ENCODE measurements around the gene OR2A42. TPM values are rescaled to one million over a fixed set of nuclear protein-coding genes. Genes with fewer than 3 reads are reported as not detected.
"Not testable (repeated sequence)": the region's sequence is repeated elsewhere in the genome, so short reads cannot be mapped to it uniquely, and the experiment has no call there.

The OR2A42 gene, protein sequence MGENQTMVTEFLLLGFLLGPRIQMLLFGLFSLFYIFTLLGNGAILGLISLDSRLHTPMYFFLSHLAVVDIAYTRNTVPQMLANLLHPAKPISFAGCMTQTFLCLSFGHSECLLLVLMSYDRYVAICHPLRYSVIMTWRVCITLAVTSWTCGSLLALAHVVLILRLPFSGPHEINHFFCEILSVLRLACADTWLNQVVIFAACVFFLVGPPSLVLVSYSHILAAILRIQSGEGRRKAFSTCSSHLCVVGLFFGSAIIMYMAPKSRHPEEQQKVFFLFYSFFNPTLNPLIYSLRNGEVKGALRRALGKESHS
- not detected for total RNA-seq
- 0.02 TPM for polyA plus RNA-seq
- long read RNA-seq, donor 1: 0 reads
- long read RNA-seq, donor 2: 0 reads
- long read RNA-seq, donor 3: 0 reads
- long read RNA-seq, donor 4: 0 reads
- long read RNA-seq, donor 5: 0 reads
- long read RNA-seq, donor 6, partial matches to known transcripts: 0 of 1 reads
- long read RNA-seq, donor 6, other reads (novel, unspliced or antisense): 0 of 1 reads
- long read RNA-seq, donor 7: 0 reads
- long read RNA-seq, donor 8: 0 reads
- long read RNA-seq, donor 9: 0 reads
- long read RNA-seq, donor 10: 0 reads

DNA sequence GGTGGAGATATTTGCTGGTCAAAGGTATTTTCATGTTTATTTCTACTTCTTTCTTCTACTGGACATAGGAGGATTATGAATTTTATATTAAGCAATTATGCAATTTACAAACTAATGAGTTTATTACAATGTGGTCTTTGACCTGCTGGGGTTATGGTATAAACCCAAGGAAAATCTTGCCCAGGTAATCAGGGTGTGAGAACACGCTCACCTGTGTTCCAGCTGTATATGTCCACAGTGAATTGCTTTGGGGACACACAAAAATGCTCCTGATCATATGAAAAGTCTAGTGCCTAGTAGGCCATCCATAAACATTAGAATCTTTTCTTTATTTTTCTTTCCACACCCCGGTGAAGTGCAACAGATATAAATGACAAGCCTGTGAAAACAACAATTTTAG lies at the start of gene OR2A42:
Gene OR2A42 (minus strand): TSS at position 241 of the 400 bp plus-strand sequence. CDS start 6,762 bp downstream, outside the sequence.
- H3K27ac ChIP-seq (ENCODE audit: low read depth in 1 of 2, low read length in 1 of 2); DNase-seq (ENCODE audit: low read depth in 6 of 9, low spot score in 9 of 9); H3K27me3 ChIP-seq (ENCODE audit: control insufficient read depth in 2 of 2, insufficient read depth in 1 of 2, low read length in 1 of 2); H3K9me3 ChIP-seq (ENCODE audit: control insufficient read depth in 2 of 2, insufficient read depth in 1 of 2, low read length in 1 of 2); H3K36me3 ChIP-seq (ENCODE audit: control insufficient read depth in 2 of 2, insufficient read depth in 2 of 2, low read length in 1 of 2); H3K4me1 ChIP-seq (ENCODE audit: control insufficient read depth in 2 of 2, insufficient read depth in 2 of 2, low read length in 2 of 2); H3K4me3 ChIP-seq (ENCODE audit: low read length in 2 of 2): not testable (repeated sequence)
- WGBS: 100% methylated on average over 1 of the region's 2 CpGs

DNA sequence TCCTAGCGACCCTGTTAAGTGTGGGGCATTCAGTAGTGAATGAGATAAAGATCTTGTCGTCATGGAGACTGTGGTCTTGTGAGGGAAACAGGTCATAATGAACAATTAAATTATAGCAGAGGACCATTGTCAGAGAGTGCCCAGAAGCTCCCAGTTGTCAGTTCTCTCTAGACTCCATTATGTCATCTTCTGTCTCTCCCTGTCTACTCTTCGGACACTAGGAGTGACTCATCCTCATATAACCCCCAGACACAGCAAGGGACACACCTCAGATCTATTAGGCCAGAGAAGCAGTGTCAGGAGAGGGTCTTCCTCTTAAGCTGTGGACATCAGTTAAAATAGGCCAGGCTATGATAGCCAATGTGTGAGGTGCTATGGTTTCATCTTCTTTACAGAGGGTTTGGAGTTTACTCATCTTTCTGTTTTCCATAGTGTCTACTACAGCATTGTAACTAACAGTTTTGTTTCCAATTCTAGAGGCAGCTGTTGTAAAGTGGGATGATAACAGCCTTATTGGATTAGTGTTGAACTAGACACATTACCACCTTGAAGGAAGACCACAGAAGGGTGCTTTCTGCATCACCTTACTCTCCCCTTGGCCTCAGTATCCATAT lies 47.9 kb upstream of the OR2A42 start:
- H3K9me3 ChIP-seq (ENCODE audit: control insufficient read depth in 2 of 2, insufficient read depth in 1 of 2, low read length in 1 of 2); H3K36me3 ChIP-seq (ENCODE audit: control insufficient read depth in 2 of 2, insufficient read depth in 2 of 2, low read length in 1 of 2); H3K27ac ChIP-seq (ENCODE audit: low read depth in 1 of 2, low read length in 1 of 2); H3K27me3 ChIP-seq (ENCODE audit: control insufficient read depth in 2 of 2, insufficient read depth in 1 of 2, low read length in 1 of 2); H3K4me1 ChIP-seq (ENCODE audit: control insufficient read depth in 2 of 2, insufficient read depth in 2 of 2, low read length in 2 of 2); DNase-seq (ENCODE audit: low read depth in 6 of 9, low spot score in 9 of 9); H3K4me3 ChIP-seq (ENCODE audit: low read length in 2 of 2): not testable (repeated sequence)
- WGBS: no CpG with 5 or more reads among the region's 3 CpGs

DNA sequence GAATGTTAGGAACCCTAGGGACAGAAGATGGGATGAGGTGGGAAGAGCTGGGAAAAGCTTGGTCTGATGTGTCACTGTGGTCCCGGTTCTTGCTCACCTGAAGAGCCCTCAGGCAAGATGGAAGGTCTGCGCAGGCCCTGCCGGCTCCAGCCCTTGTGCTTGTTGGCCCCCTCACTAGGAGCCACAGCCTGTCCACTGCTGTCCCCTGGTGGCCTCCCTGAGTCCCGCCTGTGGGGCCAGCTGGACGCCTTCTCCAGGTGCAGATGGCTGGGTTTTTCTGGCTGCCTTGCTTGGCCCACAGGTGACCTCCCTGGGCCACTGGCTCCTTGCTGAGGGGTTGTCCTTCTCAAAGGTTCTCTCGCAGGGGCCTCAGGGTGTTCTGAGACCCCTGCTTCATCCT lies 44.3 kb upstream of the OR2A42 start:
- not testable (repeated sequence) for H3K27ac ChIP-seq (ENCODE audit: low read depth in 1 of 2, low read length in 1 of 2); H3K9me3 ChIP-seq (ENCODE audit: control insufficient read depth in 2 of 2, insufficient read depth in 1 of 2, low read length in 1 of 2); H3K4me1 ChIP-seq (ENCODE audit: control insufficient read depth in 2 of 2, insufficient read depth in 2 of 2, low read length in 2 of 2); H3K27me3 ChIP-seq (ENCODE audit: control insufficient read depth in 2 of 2, insufficient read depth in 1 of 2, low read length in 1 of 2); H3K36me3 ChIP-seq (ENCODE audit: control insufficient read depth in 2 of 2, insufficient read depth in 2 of 2, low read length in 1 of 2); H3K4me3 ChIP-seq (ENCODE audit: low read length in 2 of 2); DNase-seq (ENCODE audit: low read depth in 6 of 9, low spot score in 9 of 9)
- WGBS: no CpG with 5 or more reads among the region's 6 CpGs

DNA sequence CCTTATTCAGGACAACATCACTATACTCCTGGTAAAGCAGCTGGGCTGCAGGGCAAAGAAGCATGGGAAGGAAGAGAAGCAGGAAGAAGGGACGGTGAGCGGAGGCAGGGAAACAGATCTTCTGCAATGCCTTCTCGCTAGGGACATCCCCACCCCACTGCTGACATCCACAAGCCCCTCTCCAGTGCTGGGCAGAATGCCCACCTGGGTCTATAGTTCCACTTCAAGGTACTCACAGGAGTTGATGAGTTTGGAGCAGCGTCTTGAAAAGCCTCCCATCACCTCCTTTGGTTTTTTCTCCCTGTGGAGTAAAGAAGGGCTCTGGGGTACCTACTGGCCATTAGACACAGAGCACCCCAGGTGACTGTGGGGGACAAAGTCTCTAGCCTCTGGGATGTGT lies 43.1 kb upstream of the OR2A42 start:
- H3K27me3 ChIP-seq (ENCODE audit: control insufficient read depth in 2 of 2, insufficient read depth in 1 of 2, low read length in 1 of 2); H3K27ac ChIP-seq (ENCODE audit: low read depth in 1 of 2, low read length in 1 of 2); H3K4me1 ChIP-seq (ENCODE audit: control insufficient read depth in 2 of 2, insufficient read depth in 2 of 2, low read length in 2 of 2); H3K36me3 ChIP-seq (ENCODE audit: control insufficient read depth in 2 of 2, insufficient read depth in 2 of 2, low read length in 1 of 2); H3K9me3 ChIP-seq (ENCODE audit: control insufficient read depth in 2 of 2, insufficient read depth in 1 of 2, low read length in 1 of 2); H3K4me3 ChIP-seq (ENCODE audit: low read length in 2 of 2); DNase-seq (ENCODE audit: low read depth in 6 of 9, low spot score in 9 of 9): not testable (repeated sequence)
- 99% methylated on average over 2 of the region's 4 CpGs for WGBS

DNA sequence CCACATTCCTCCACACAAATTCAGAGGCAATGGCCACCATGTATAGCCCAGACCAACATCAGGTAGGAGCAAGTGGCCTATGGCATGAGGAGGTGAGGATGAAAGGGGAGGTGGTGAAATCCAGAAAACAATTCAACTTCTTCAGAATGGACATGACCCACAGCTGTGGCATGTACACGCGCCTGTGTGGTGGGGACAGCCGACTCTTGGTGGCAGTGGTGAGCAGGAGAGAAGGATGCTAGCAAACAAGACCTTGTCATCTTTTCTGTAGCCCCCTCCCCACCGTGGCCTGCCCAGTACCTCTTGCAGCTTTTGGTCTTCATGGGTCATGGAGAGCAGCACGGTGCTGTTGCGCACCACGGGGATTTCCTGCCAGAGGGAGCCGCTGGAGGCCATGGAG lies 42.6 kb upstream of the OR2A42 start:
- not testable (repeated sequence) for H3K27me3 ChIP-seq (ENCODE audit: control insufficient read depth in 2 of 2, insufficient read depth in 1 of 2, low read length in 1 of 2); H3K27ac ChIP-seq (ENCODE audit: low read depth in 1 of 2, low read length in 1 of 2); DNase-seq (ENCODE audit: low read depth in 6 of 9, low spot score in 9 of 9); H3K4me1 ChIP-seq (ENCODE audit: control insufficient read depth in 2 of 2, insufficient read depth in 2 of 2, low read length in 2 of 2); H3K36me3 ChIP-seq (ENCODE audit: control insufficient read depth in 2 of 2, insufficient read depth in 2 of 2, low read length in 1 of 2); H3K9me3 ChIP-seq (ENCODE audit: control insufficient read depth in 2 of 2, insufficient read depth in 1 of 2, low read length in 1 of 2); H3K4me3 ChIP-seq (ENCODE audit: low read length in 2 of 2)
- WGBS: no CpG with 5 or more reads among the region's 8 CpGs

DNA sequence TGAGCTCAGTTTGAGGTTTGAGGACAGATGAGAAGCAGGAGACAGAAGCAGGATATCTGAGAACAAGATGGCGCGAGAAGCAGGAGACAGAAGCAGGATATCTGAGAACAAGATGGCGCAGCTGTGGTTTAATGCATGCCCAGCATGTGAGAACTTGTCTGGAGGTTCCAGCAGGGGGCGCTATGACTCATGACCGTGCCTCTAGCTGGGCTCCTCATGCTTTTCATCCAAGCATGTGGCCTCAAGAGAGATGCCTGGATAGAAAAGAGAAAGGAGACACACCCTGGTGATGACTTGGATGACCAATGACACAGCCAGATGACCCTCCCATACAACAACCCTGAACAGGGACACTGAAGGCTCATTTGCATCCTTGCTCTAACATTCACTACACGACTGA lies 40.6 kb upstream of the OR2A42 start:
- over 99% methylated on average over 3 of the region's 6 CpGs for WGBS
- not testable (repeated sequence) for DNase-seq (ENCODE audit: low read depth in 6 of 9, low spot score in 9 of 9); H3K27me3 ChIP-seq (ENCODE audit: control insufficient read depth in 2 of 2, insufficient read depth in 1 of 2, low read length in 1 of 2); H3K4me3 ChIP-seq (ENCODE audit: low read length in 2 of 2); H3K9me3 ChIP-seq (ENCODE audit: control insufficient read depth in 2 of 2, insufficient read depth in 1 of 2, low read length in 1 of 2); H3K27ac ChIP-seq (ENCODE audit: low read depth in 1 of 2, low read length in 1 of 2); H3K36me3 ChIP-seq (ENCODE audit: control insufficient read depth in 2 of 2, insufficient read depth in 2 of 2, low read length in 1 of 2); H3K4me1 ChIP-seq (ENCODE audit: control insufficient read depth in 2 of 2, insufficient read depth in 2 of 2, low read length in 2 of 2)

DNA sequence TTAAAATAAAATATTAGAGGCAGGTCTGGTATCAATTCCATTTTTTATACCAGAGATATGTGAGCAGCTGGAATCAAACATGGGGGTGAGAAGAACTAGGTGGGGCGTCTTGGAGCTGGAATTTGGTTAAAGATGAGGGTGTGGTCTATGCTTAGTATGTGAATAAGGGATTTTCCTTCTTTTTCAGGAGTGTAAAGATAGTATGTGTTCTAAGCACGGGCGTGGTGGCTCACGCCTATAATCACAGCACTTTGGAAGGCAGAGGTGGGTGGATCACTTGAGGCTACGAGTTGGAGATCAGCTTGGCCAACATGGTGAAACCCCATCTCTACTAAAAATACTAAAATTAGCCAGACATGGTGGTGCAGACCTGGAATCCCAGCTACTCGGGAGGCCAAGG lies 35.9 kb upstream of the OR2A42 start:
- H3K9me3 ChIP-seq (ENCODE audit: control insufficient read depth in 2 of 2, insufficient read depth in 1 of 2, low read length in 1 of 2); DNase-seq (ENCODE audit: low read depth in 6 of 9, low spot score in 9 of 9); H3K27ac ChIP-seq (ENCODE audit: low read depth in 1 of 2, low read length in 1 of 2); H3K4me1 ChIP-seq (ENCODE audit: control insufficient read depth in 2 of 2, insufficient read depth in 2 of 2, low read length in 2 of 2); H3K4me3 ChIP-seq (ENCODE audit: low read length in 2 of 2); H3K27me3 ChIP-seq (ENCODE audit: control insufficient read depth in 2 of 2, insufficient read depth in 1 of 2, low read length in 1 of 2); H3K36me3 ChIP-seq (ENCODE audit: control insufficient read depth in 2 of 2, insufficient read depth in 2 of 2, low read length in 1 of 2): not testable (repeated sequence)
- WGBS: 99% methylated on average over 4 of the region's 6 CpGs

DNA sequence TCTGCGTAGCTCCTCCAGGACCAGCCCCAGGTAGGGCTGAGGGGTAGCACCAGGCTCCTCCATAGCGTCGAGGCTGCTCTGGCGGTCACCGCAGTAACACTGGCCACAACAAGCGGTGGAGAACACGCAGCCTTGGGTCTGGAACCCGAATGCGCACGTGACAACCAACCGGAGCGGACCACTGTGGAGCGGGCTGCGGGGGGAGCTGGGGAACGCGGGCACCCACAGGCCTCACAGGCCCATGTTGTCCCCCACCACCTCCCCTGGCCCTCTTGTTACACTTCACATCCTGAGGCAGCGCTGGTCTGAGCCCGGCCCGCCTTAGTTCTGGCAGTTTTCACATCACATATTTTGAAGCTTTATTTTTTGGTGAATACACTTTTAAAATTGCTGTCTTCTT lies 29.8 kb upstream of the OR2A42 start, which contains the start of gene CTAGE8:
Gene CTAGE8 (minus strand): TSS at position 101 of the 400 bp plus-strand sequence. CDS start 38 bp downstream, at position 63.
- WGBS: no CpG with 5 or more reads among the region's 19 CpGs
- H3K27ac ChIP-seq (ENCODE audit: low read depth in 1 of 2, low read length in 1 of 2); H3K27me3 ChIP-seq (ENCODE audit: control insufficient read depth in 2 of 2, insufficient read depth in 1 of 2, low read length in 1 of 2); H3K4me1 ChIP-seq (ENCODE audit: control insufficient read depth in 2 of 2, insufficient read depth in 2 of 2, low read length in 2 of 2); DNase-seq (ENCODE audit: low read depth in 6 of 9, low spot score in 9 of 9); H3K9me3 ChIP-seq (ENCODE audit: control insufficient read depth in 2 of 2, insufficient read depth in 1 of 2, low read length in 1 of 2); H3K4me3 ChIP-seq (ENCODE audit: low read length in 2 of 2); H3K36me3 ChIP-seq (ENCODE audit: control insufficient read depth in 2 of 2, insufficient read depth in 2 of 2, low read length in 1 of 2): not testable (repeated sequence)

DNA sequence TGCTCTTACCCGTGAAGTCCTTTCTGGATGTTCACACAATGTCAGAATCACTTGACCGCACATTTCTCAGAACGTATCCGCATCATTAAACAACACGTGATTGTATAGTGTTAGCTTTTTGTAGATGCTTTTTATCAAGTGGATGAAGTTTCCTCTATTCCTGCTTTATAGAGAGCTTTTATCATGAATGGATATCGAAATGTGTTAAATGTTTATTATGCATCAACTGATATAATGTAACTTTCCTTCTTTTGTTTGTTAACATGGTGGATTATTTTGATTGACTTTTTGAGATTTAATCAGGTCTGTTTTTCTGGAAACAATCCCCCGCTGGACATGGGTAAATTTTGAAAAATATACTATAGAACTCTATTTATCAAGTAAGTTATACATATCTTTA lies 25.3 kb upstream of the OR2A42 start, which contains the start of gene OR2A7:
Gene OR2A7 (minus strand): TSS at position 101 of the 400 bp plus-strand sequence. CDS start 5,164 bp downstream, outside the sequence.
- WGBS: 96% methylated on average over 6 of the region's 7 CpGs
- not testable (repeated sequence) for H3K36me3 ChIP-seq (ENCODE audit: control insufficient read depth in 2 of 2, insufficient read depth in 2 of 2, low read length in 1 of 2); H3K9me3 ChIP-seq (ENCODE audit: control insufficient read depth in 2 of 2, insufficient read depth in 1 of 2, low read length in 1 of 2); H3K4me3 ChIP-seq (ENCODE audit: low read length in 2 of 2); H3K27ac ChIP-seq (ENCODE audit: low read depth in 1 of 2, low read length in 1 of 2); H3K4me1 ChIP-seq (ENCODE audit: control insufficient read depth in 2 of 2, insufficient read depth in 2 of 2, low read length in 2 of 2); H3K27me3 ChIP-seq (ENCODE audit: control insufficient read depth in 2 of 2, insufficient read depth in 1 of 2, low read length in 1 of 2); DNase-seq (ENCODE audit: low read depth in 6 of 9, low spot score in 9 of 9)

Data from thymus (tissue), 14 donors.